HepG2 (cell line): ENCODE data around the gene PIK3CG. TPM values are rescaled to one million over a fixed set of nuclear protein-coding genes. Genes with fewer than 3 reads are reported as not detected.

Source experiments
- ATAC-seq: fragments of 200-7000 bp; cut with Tn5 transposase; 3 replicates; pipeline ENCODE4 v1.9.1; 2020; ENCODE audit warnings: mild to moderate bottlenecking, moderate library complexity
- BruUV-seq: library from RNA; stranded (reverse); fragments of 400-500 nt; replicated peaks from 2 replicates; lab custom pipeline; 2021; lab: Mats Ljungman, UMichigan
- CTCF ChIA-PET: fragments of 300-600 bp; formaldehyde crosslinking; extraction: SDS; loops from one replicate; lab custom pipeline; 2021; ENCODE audit warnings: low total read pairs, inconsistent platforms, low intra/inter-chr PET ratio; lab: Yijun Ruan, JAX
- POLR2A ChIA-PET: fragments of 350-600 bp; sonication (Branson Sonifier 250); formaldehyde crosslinking; loops from one replicate; lab custom pipeline; 2020; ENCODE audit warnings: antibody characterized with exemption, inconsistent platforms; lab: Yijun Ruan, JAX
- DNase-seq: peaks from one replicate; pipeline ENCODE4 v3.0.0-alpha.2; 2015; ENCODE audit warnings: low spot score
- FAIRE-seq: peaks from 3 replicates; lab custom pipeline; 2011; peaks lifted over from hg19 to GRCh38; lab: Jason Lieb, UNC
- H2AFZ ChIP-seq: one replicate; pipeline ENCODE4 v1.6.1; 2011; ENCODE audit warnings: low read length, inconsistent platforms
- H3K27ac ChIP-seq: fragments of 300-600 bp; 3 replicates; pipeline ENCODE4 v1.8.0; 2011; ENCODE audit warnings: mixed run types, mild to moderate bottlenecking, mixed read lengths, low read length, inconsistent platforms; ENCODE audit not compliant: insufficient read depth; ENCODE audit errors: extremely low read length
- H3K27me3 ChIP-seq, 2 experiments: fragments of 200-600 bp in 1 of 2; 2 replicates in 1 of 2; 3 replicates in 1 of 2; pipeline versions ENCODE4 v1.6.0 to v1.8.0; 2011; ENCODE audit warnings: low read length in 2 of 2, mild to moderate bottlenecking in 2 of 2, moderate library complexity in 2 of 2, inconsistent platforms in 1 of 2; ENCODE audit not compliant: insufficient read depth in 2 of 2, control insufficient read depth in 1 of 2
- H3K36me3 ChIP-seq, 2 experiments: fragments of 200-600 bp in 1 of 2; replicated peaks in 1 of 2; 2 replicates in 1 of 2; 3 replicates in 1 of 2; pipeline versions ENCODE4 v1.5.1 to v1.8.0; 2011; ENCODE audit warnings: low read length in 2 of 2, inconsistent platforms in 1 of 2; ENCODE audit not compliant: insufficient read depth in 2 of 2, control insufficient read depth in 1 of 2
- H3K4me1 ChIP-seq: 2 replicates; pipeline ENCODE4 v1.5.1; 2012; ENCODE audit warnings: low read length, inconsistent platforms; ENCODE audit not compliant: insufficient read depth
- H3K4me2 ChIP-seq: 2 replicates; pipeline ENCODE4 v1.6.0; 2011; ENCODE audit warnings: low read depth, low read length, inconsistent platforms
- H3K4me3 ChIP-seq, 3 experiments: fragments of 200-600 bp in 1 of 3; sonication (generic), shearing (Covaris generic) in 1 of 3; replicated peaks in 1 of 3; 2 replicates each; pipeline ENCODE4 v1.5.1; 2011 to 2016; ENCODE audit warnings: low read length in 3 of 3, inconsistent platforms in 2 of 3, low read depth in 2 of 3, mild to moderate bottlenecking in 2 of 3, control low read depth in 1 of 3, mixed read lengths in 1 of 3; ENCODE audit not compliant: insufficient read depth in 1 of 3
- H3K79me2 ChIP-seq: one replicate; pipeline ENCODE4 v1.6.1; 2011; ENCODE audit warnings: low read length, inconsistent platforms; ENCODE audit not compliant: insufficient read depth
- H3K9ac ChIP-seq: 2 replicates; pipeline ENCODE4 v1.6.0; 2011; ENCODE audit warnings: mild to moderate bottlenecking, low read depth, low read length, inconsistent platforms; ENCODE audit not compliant: insufficient read depth
- H3K9me3 ChIP-seq: 2 replicates; pipeline ENCODE4 v1.5.1; 2012; ENCODE audit warnings: mild to moderate bottlenecking, low read length
- H4K20me1 ChIP-seq: 2 replicates; pipeline ENCODE4 v1.6.0; 2011; ENCODE audit warnings: inconsistent platforms, mild to moderate bottlenecking, low read length, moderate library complexity; ENCODE audit not compliant: insufficient read depth
- FOXM1 ChIP-seq: sonication (generic); formaldehyde crosslinking; IDR thresholded peaks from 2 replicates; pipeline ENCODE4 v1.5.0; 2020; ENCODE audit warnings: missing genetic modification reagents
- HOXA3 ChIP-seq: sonication (generic); formaldehyde crosslinking; IDR thresholded peaks from 2 replicates; pipeline ENCODE4 v1.5.0; 2020; ENCODE audit warnings: missing genetic modification reagents
- REPIN1 ChIP-seq: sonication (generic); formaldehyde crosslinking; IDR thresholded peaks from 2 replicates; pipeline ENCODE4 v1.8.0; 2022; ENCODE audit warnings: missing genetic modification reagents, low read depth, mild to moderate bottlenecking, borderline replicate concordance
- TCF7L2 ChIP-seq: IDR thresholded peaks from 2 replicates; pipeline ENCODE4 v1.6.1; 2011; ENCODE audit warnings: mild to moderate bottlenecking, low read depth, low read length, moderate library complexity
- THAP11 ChIP-seq: IDR thresholded peaks from 2 replicates; pipeline ENCODE4 v1.6.1; 2016; ENCODE audit warnings: missing biosample characterization, missing genetic modification reagents
- ZNF232 ChIP-seq: sonication (generic); formaldehyde crosslinking; IDR thresholded peaks from 2 replicates; pipeline ENCODE4 v1.4.0; 2020; ENCODE audit warnings: missing genetic modification reagents, borderline replicate concordance
- ZNF260 ChIP-seq: sonication (generic); formaldehyde crosslinking; IDR thresholded peaks from 2 replicates; pipeline ENCODE4 v1.4.0; 2020; ENCODE audit warnings: missing genetic modification reagents, low read depth, mild to moderate bottlenecking, borderline replicate concordance
- ZNF724P ChIP-seq: sonication (generic); formaldehyde crosslinking; IDR thresholded peaks from 2 replicates; pipeline ENCODE4 v1.8.0; 2022; ENCODE audit warnings: missing genetic modification reagents, borderline replicate concordance
- ZNF766 ChIP-seq: sonication (generic); formaldehyde crosslinking; IDR thresholded peaks from 2 replicates; pipeline ENCODE4 v1.5.0; 2020; ENCODE audit warnings: missing genetic modification reagents, borderline replicate concordance
- WGBS: methylation state at CpG from one replicate; pipeline ENCODE4 v1.1.6; 2017; ENCODE audit warnings: low lambda C conversion rate; 5-methylcytosine and 5-hydroxymethylcytosine counted together
- in situ Hi-C: cut with HindIII; loops from 2 replicates; pipeline ENCODE4 v1.10.0; 2017; ENCODE audit warnings: low pct_unique_long_range_greater_than_20kb; ENCODE audit not compliant: extremely low pct_ligation_motif_present
- intact Hi-C: fragments of 100-400 bp; cut with micrococcal nuclease; formaldehyde crosslinking; loops from one replicate; pipeline ENCODE4 v1.10.0; 2022; ENCODE audit not compliant: unreplicated experiment
- polyA plus RNA-seq, 8 experiments: library from polyadenylated mRNA; depleted of rRNA in 3 of 8; stranded (reverse) in 7 of 8; unstranded in 1 of 8; fragments of >200 nt; fragmentation: Illumina TruSeq in 4 of 8; extraction: Trizol in 4 of 8; gene quantifications; 2 replicates each; pipeline versions ENCODE4 v1.2.1 to v1.2.3, GENCODE V29; 2011 to 2016; ENCODE audit warnings: low read depth in 4 of 8, missing spikeins in 1 of 8, mixed read lengths in 1 of 8; ENCODE audit not compliant: insufficient read depth in 1 of 8
- total RNA-seq, 5 experiments: library from RNA; depleted of rRNA; stranded (reverse); fragments of >200 nt; fragmentation: Illumina TruSeq; extraction: Trizol; gene quantifications; 2 replicates each; pipeline ENCODE4 v1.2.3, GENCODE V29; 2016; ENCODE audit warnings: low read depth in 1 of 5
- TF ChIP-seq, protein P1 (sequence below): sonication (generic); formaldehyde crosslinking; IDR thresholded peaks from 2 replicates; pipeline ENCODE4 v1.4.0; 2020; ENCODE audit warnings: missing genetic modification reagents
- TF ChIP-seq, protein P2 (sequence below): sonication (generic); formaldehyde crosslinking; IDR thresholded peaks from 2 replicates; pipeline ENCODE4 v1.8.1; 2023; ENCODE audit warnings: missing genetic modification reagents, mild to moderate bottlenecking, borderline replicate concordance

Gene PIK3CG
- total and polyA plus RNA-seq, 2 of the 13 experiments (the other 11 are each of a cell fraction or from before 2014, with no cell fraction given): not detected

DNA sequence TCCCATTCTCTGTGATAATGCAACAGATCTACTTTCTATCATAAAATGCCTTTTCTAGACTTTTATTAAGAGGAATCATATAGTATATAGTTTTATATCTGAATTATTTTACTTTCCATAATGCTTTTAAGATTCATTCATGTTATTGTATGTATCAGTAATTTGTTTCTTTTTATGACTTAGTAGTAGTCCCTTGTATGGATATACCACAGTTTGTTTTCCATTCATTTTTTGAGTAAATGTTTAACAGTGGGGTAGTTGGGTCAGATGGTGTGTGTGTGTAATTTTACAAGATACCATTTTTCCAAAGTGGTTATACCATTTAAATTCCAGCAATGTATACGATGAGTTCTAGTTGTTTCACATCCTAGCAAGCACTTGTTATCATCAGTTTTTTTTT, 10.4 kb downstream of the PIK3CG start (continued):
- TF ChIP-seq ZNF260 (CRISPR knock-in tag) (no peak), THAP11 (no peak), ZNF766 (no peak), ZNF232 (CRISPR knock-in tag) (no peak), TCF7L2 (no peak), ZNF724P (CRISPR knock-in tag) (no peak), HOXA3 (no peak)
- TF ChIP-seq, protein P1, sequence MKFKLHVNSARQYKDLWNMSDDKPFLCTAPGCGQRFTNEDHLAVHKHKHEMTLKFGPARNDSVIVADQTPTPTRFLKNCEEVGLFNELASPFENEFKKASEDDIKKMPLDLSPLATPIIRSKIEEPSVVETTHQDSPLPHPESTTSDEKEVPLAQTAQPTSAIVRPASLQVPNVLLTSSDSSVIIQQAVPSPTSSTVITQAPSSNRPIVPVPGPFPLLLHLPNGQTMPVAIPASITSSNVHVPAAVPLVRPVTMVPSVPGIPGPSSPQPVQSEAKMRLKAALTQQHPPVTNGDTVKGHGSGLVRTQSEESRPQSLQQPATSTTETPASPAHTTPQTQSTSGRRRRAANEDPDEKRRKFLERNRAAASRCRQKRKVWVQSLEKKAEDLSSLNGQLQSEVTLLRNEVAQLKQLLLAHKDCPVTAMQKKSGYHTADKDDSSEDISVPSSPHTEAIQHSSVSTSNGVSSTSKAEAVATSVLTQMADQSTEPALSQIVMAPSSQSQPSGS (CRISPR knock-in tag): no peak

DNA sequence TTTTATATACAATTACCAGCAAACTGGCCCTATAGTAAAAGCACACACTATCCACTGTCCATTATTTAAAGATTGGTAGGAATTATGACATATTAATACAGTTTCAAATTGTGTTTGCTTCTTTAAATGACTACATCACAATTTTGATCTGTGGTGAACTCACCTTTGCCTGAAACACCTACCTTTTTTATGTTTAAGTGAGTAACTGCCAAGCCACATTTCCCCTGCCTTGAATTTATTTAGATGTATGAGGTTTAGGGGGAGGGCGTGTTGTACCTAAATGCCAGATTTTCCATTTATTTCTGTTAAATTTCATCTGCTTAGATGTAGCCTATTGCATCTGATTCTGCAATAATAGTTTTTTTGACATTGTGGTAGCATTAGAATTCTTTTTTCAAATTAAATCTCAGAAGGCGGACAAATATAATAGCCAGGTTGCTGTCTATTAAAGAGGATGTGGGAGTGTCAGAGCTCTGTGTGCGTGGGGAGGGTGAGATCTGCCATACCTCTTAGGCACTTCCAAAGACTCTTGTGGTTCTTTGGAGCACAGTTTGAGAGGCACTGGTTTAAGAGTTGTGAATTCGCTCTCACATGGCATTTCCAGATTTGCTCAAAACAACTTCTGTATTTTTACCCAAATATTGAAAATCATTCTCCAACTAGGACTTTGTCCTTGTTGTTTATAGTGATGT, 13.8 kb downstream of the PIK3CG start:
- FAIRE-seq (no peak), ATAC-seq (no peak), DNase-seq (no peak)
- H3K4me1 ChIP-seq: no peaks in the 10 kb centered on the region
- H3K27me3 ChIP-seq: no peaks in the 10 kb centered on the region
- POLR2A ChIA-PET: no interaction called here
- BruUV-seq: no TSS peak
- H3K27ac ChIP-seq: no peak overlapping the region
- no peaks in the 10 kb centered on the region for H3K79me2 ChIP-seq
- no peaks in the 10 kb centered on the region for H3K9me3 ChIP-seq
- H3K36me3 ChIP-seq: no peaks in the 10 kb centered on the region
- H4K20me1 ChIP-seq: no peaks in the 10 kb centered on the region
- WGBS: 18% methylated on average over 4 of the region's 4 CpGs
- CTCF ChIA-PET: no interaction called here
- intact Hi-C loops: no loop called here
- no peak overlapping the region for H2AFZ ChIP-seq
- H3K4me3 ChIP-seq: no peak overlapping the region
- TF ChIP-seq FOXM1 (no peak), REPIN1 (CRISPR knock-in tag) (no peak)
- TF ChIP-seq, protein P2, sequence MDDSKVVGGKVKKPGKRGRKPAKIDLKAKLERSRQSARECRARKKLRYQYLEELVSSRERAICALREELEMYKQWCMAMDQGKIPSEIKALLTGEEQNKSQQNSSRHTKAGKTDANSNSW (CRISPR knock-in tag): no peak
- TF ChIP-seq, all 625 proteins: peak for 0
- in situ Hi-C loops: no loop called here
- H3K4me2 ChIP-seq: no peak overlapping the region
- H3K9ac ChIP-seq: no peak overlapping the region
